EH (cell line): ENCODE results near the gene GAMT.

Experiments used
- DNase-seq: peaks from one replicate; pipeline ENCODE4 v3.0.0-alpha.2; 2015; ENCODE audit warnings: low read depth

The GAMT gene

GRCh38 chr19:1365319-1366269 is 35.7 kb downstream of the GAMT start:
- no peak for DNase-seq

- DNase-seq, result no peak
These were observed 37.2 kb downstream of the GAMT start for GRCh38 chr19:1364070-1364704.

GRCh38 chr19:1363599-1363998 is 37.7 kb downstream of the GAMT start:
- no peak for DNase-seq

GRCh38 chr19:1362387-1363257 is 38.7 kb downstream of the GAMT start:
- DNase-seq, result no peak

GRCh38 chr19:1361601-1362386 is 39.5 kb downstream of the GAMT start:
- peak; percentile 85 for DNase-seq

GRCh38 chr19:1360818-1361461 is 40.4 kb downstream of the GAMT start:
- peak; percentile 90 for DNase-seq

GRCh38 chr19:1360126-1360817 is 41.1 kb downstream of the GAMT start:
- DNase-seq, result peak; percentile 9

GRCh38 chr19:1357531-1358109 is 43.7 kb downstream of the GAMT start:
- DNase-seq, result no peak

- peak; percentile 77 for DNase-seq
These were observed 44.9 kb downstream of the GAMT start for GRCh38 chr19:1356508-1356865.

- DNase-seq, result peak; percentile 24
These were observed 45.5 kb downstream of the GAMT start for GRCh38 chr19:1355568-1356507.

GRCh38 chr19:1354970-1355567 is 46.3 kb downstream of the GAMT start:
- no peak for DNase-seq

- DNase-seq, result no peak
These were observed 48.2 kb downstream of the GAMT start for GRCh38 chr19:1353144-1353543.

GRCh38 chr19:1351381-1351851 is 49.9 kb downstream of the GAMT start:
- peak; percentile 12 for DNase-seq

- no peak for DNase-seq
These were observed 50.5 kb downstream of the GAMT start for GRCh38 chr19:1350867-1351266.

- no peak for DNase-seq
These were observed 52.1 kb downstream of the GAMT start for GRCh38 chr19:1349211-1349610.
